Hepatocyte (in vitro differentiated cells): ENCODE data around the gene ANGPTL8. TPM values are rescaled to one million over a fixed set of nuclear protein-coding genes. Genes with fewer than 3 reads are reported as not detected.

Experiments used
- DNase-seq: peaks from one replicate; pipeline ENCODE4 v3.0.0-alpha.2; 2016; ENCODE audit warnings: low spot score
- H2AFZ ChIP-seq: fragments of 200-600 bp; sonication (generic); 2 replicates; pipeline ENCODE4 v1.6.0; 2016; ENCODE audit warnings: antibody characterized with exemption, mild to moderate bottlenecking
- H3K27ac ChIP-seq: fragments of 200-600 bp; sonication (generic); 2 replicates; pipeline ENCODE4 v1.5.1; 2016; ENCODE audit warnings: mild to moderate bottlenecking
- H3K27me3 ChIP-seq: fragments of 200-600 bp; sonication (generic); 2 replicates; pipeline ENCODE4 v1.6.1; 2016
- H3K36me3 ChIP-seq: fragments of 200-600 bp; sonication (generic); replicated peaks from 2 replicates; pipeline ENCODE4 v1.5.1; 2016; ENCODE audit warnings: low read depth; ENCODE audit not compliant: insufficient read depth
- H3K4me1 ChIP-seq: fragments of 200-600 bp; sonication (generic); 2 replicates; pipeline ENCODE4 v1.5.1; 2016; ENCODE audit warnings: mild to moderate bottlenecking, moderate library complexity; ENCODE audit not compliant: insufficient read depth
- H3K4me2 ChIP-seq: fragments of 200-600 bp; sonication (generic); 2 replicates; pipeline ENCODE4 v1.6.0; 2016
- H3K4me3 ChIP-seq: fragments of 200-600 bp; sonication (generic); 2 replicates; pipeline ENCODE4 v1.5.1; 2016; ENCODE audit warnings: mild to moderate bottlenecking
- H3K79me2 ChIP-seq: fragments of 200-600 bp; sonication (generic); 2 replicates; pipeline ENCODE4 v1.6.0; 2017; ENCODE audit warnings: mild to moderate bottlenecking
- H3K9me2 ChIP-seq: fragments of 200-600 bp; sonication (generic); replicated peaks from 2 replicates; pipeline ENCODE4 v1.6.0; 2017; ENCODE audit warnings: mild to moderate bottlenecking; ENCODE audit not compliant: insufficient read depth
- H3K9me3 ChIP-seq: fragments of 200-600 bp; sonication (generic); 2 replicates; pipeline ENCODE4 v1.5.1; 2016; ENCODE audit warnings: low read depth, mild to moderate bottlenecking
- H4K20me1 ChIP-seq: fragments of 200-600 bp; sonication (generic); 2 replicates; pipeline ENCODE4 v1.6.0; 2016; ENCODE audit warnings: mild to moderate bottlenecking; ENCODE audit not compliant: insufficient read depth, poor library complexity, severe bottlenecking
- EZH2 ChIP-seq: fragments of 200-600 bp; sonication (generic); IDR thresholded peaks from 2 replicates; pipeline ENCODE4 v1.6.1; 2016; ENCODE audit warnings: antibody characterized with exemption, mild to moderate bottlenecking, borderline replicate concordance
- EZH2phosphoT487 ChIP-seq: fragments of 200-600 bp; sonication (generic); IDR thresholded peaks from one replicate; pipeline ENCODE4 v1.6.1; 2018; ENCODE audit warnings: antibody characterized with exemption, mild to moderate bottlenecking, low read depth, moderate library complexity; ENCODE audit not compliant: unreplicated experiment, severe bottlenecking
- WGBS: methylation state at CpG from one replicate; pipeline ENCODE4 v1.1.6; 2016; ENCODE audit warnings: low lambda C conversion rate; ENCODE audit errors: missing lambda C conversion rate; 5-methylcytosine and 5-hydroxymethylcytosine counted together
- polyA plus RNA-seq: library from polyadenylated mRNA; unstranded; fragments of >200 nt; fragmentation: Nextera tagmentation; extraction: Ambion mirVana; gene quantifications from 2 replicates; pipeline ENCODE4 v1.2.1, GENCODE V29; 2016
- total RNA-seq: library from RNA; depleted of rRNA; stranded (reverse); fragments of >200 nt; gene quantifications from 2 replicates; pipeline ENCODE4 v1.2.3, GENCODE V29; 2014
- TF ChIP-seq, protein P1 (sequence below): fragments of 200-600 bp; sonication (generic); IDR thresholded peaks from 2 replicates; pipeline ENCODE4 v1.5.1; 2016; ENCODE audit warnings: antibody characterized with exemption, mild to moderate bottlenecking; ENCODE audit not compliant: poor library complexity

The ANGPTL8 gene
- total and polyA plus RNA-seq, 2 experiments from 2014 or later: 20.8 to 24.9 TPM

DNA sequence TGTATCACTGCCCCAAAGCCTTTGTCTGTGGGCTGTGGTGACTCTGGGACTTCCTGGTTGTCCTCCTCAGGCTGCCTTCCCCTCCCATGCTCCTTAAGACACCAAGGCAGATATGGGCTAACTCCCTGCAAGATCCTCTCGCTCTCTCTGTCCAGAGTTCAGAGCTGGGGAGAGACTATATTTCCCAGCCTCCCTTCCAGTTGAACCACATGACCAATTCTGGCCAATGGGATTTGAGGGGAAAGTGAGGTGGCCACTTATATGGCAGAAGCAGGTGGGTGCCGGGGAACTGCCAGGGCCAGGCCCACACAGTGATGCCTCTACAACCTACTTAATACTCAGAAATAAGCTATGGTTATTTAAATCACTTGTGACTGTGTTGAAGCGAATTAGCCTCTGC, 16.2 kb upstream of the ANGPTL8 start:
- no peak overlapping the region for H3K27ac ChIP-seq
- H3K4me1 ChIP-seq: no peaks in the 10 kb centered on the region
- no peak for DNase-seq
- no peaks in the 10 kb centered on the region for H4K20me1 ChIP-seq
- H2AFZ ChIP-seq: no peak overlapping the region
- H3K9me2 ChIP-seq: no peaks in the 10 kb centered on the region
- H3K4me2 ChIP-seq: no peak overlapping the region
- H3K79me2 ChIP-seq: no peaks in the 10 kb centered on the region
- no peaks in the 10 kb centered on the region for H3K27me3 ChIP-seq
- no peak for TF ChIP-seq EZH2phosphoT487
- TF ChIP-seq, protein P1, sequence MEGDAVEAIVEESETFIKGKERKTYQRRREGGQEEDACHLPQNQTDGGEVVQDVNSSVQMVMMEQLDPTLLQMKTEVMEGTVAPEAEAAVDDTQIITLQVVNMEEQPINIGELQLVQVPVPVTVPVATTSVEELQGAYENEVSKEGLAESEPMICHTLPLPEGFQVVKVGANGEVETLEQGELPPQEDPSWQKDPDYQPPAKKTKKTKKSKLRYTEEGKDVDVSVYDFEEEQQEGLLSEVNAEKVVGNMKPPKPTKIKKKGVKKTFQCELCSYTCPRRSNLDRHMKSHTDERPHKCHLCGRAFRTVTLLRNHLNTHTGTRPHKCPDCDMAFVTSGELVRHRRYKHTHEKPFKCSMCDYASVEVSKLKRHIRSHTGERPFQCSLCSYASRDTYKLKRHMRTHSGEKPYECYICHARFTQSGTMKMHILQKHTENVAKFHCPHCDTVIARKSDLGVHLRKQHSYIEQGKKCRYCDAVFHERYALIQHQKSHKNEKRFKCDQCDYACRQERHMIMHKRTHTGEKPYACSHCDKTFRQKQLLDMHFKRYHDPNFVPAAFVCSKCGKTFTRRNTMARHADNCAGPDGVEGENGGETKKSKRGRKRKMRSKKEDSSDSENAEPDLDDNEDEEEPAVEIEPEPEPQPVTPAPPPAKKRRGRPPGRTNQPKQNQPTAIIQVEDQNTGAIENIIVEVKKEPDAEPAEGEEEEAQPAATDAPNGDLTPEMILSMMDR: no peak
- no peak overlapping the region for H3K4me3 ChIP-seq
- 97% methylated on average over 3 of the region's 3 CpGs for WGBS
- no peaks in the 10 kb centered on the region for H3K9me3 ChIP-seq
- H3K36me3 ChIP-seq: peaks cover 3% of the 10 kb centered on the region

DNA sequence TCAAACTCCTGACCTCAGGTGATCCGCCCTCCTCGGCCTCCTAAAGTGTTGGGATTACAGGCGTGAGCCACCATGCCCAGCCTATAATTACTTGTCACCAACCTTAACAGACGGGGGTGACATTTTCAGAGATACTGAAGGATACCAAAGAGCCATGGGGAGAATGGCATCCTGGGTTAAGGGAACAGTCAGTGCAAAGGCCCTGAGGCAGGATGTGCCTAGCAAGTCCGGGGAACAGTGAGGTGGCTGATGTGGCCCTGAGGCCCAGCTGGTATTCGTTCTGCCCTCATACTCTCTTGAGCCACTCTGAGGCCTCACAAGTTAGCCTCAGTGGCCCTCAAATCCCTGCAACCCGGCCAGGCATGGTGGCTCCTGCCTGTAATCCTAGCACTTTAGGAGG, 15.0 kb upstream of the ANGPTL8 start:
- no peak overlapping the region for H2AFZ ChIP-seq
- H3K4me3 ChIP-seq: no peak overlapping the region
- no peaks in the 10 kb centered on the region for H4K20me1 ChIP-seq
- H3K79me2 ChIP-seq: no peaks in the 10 kb centered on the region
- H3K9me3 ChIP-seq: no peaks in the 10 kb centered on the region
- no peak overlapping the region for H3K27ac ChIP-seq
- peaks cover 3% of the 10 kb centered on the region for H3K36me3 ChIP-seq
- H3K27me3 ChIP-seq: no peaks in the 10 kb centered on the region
- WGBS: 92% methylated on average over 7 of the region's 7 CpGs
- no peak for DNase-seq
- no peak overlapping the region for H3K4me2 ChIP-seq
- no peak for TF ChIP-seq EZH2phosphoT487
- no peak for TF ChIP-seq EZH2
- TF ChIP-seq, protein P1: no peak
- H3K4me1 ChIP-seq: no peaks in the 10 kb centered on the region
- H3K9me2 ChIP-seq: no peaks in the 10 kb centered on the region

DNA sequence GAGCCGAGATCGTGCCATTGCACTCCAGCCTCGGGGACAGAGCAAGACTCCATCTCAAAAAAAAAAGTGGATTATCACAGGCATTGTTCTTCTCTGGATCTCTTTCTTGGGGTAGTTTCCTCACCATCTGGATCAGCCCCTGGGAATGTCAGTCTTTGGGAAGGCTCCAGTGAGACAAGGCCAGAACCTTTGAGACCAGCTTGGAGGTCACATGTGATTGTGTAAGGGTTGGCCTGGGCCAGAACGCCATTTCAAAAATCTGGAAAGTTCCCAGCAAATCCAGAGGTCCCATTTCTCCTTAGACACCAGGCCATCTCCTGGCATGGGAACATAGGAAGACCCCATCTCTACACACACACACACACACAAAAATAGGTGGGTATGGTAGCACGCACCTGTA, 14.2 kb upstream of the ANGPTL8 start:
- Histone ChIP-seq H3K79me2 (no peaks in the 10 kb centered on the region), H3K27me3 (no peaks in the 10 kb centered on the region), H3K36me3 (peaks cover 3% of the 10 kb centered on the region), H4K20me1 (no peaks in the 10 kb centered on the region), H2AFZ (no peak overlapping the region), H3K9me2 (no peaks in the 10 kb centered on the region), H3K4me1 (no peaks in the 10 kb centered on the region), H3K4me3 (no peak overlapping the region), H3K4me2 (no peak overlapping the region), H3K27ac (no peak overlapping the region), H3K9me3 (no peaks in the 10 kb centered on the region)
- TF ChIP-seq EZH2 (no peak), EZH2phosphoT487 (no peak)
- TF ChIP-seq, protein P1: no peak
- DNase-seq: no peak
- WGBS: 97% methylated on average over 5 of the region's 5 CpGs

DNA sequence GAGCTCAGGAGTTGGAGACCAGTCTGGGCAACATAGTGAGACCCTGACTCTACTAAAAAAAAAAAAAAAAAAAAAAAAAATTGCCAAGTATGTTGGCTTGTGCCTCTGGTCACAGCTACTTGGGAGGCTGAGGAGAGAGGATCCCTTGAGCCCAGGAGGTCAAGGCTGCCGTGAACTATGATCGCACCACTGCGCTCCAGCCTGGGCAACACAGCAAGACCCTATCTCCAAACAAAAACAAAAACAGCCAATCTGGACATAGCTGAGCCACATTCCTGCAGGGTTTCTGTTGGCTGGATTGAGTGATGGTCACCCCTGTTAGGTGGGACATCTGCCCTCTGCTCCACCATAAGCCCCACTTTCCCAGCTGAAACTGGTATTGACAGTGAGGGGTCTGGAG, 13.6 kb upstream of the ANGPTL8 start:
- H3K4me2 ChIP-seq: no peak overlapping the region
- H3K27me3 ChIP-seq: no peaks in the 10 kb centered on the region
- WGBS: 100% methylated on average over 3 of the region's 3 CpGs
- no peaks in the 10 kb centered on the region for H3K79me2 ChIP-seq
- H3K9me2 ChIP-seq: no peaks in the 10 kb centered on the region
- H3K9me3 ChIP-seq: no peaks in the 10 kb centered on the region
- no peaks in the 10 kb centered on the region for H4K20me1 ChIP-seq
- TF ChIP-seq, protein P1: no peak
- no peak for TF ChIP-seq EZH2phosphoT487
- no peak for TF ChIP-seq EZH2
- no peak overlapping the region for H3K27ac ChIP-seq
- H3K4me1 ChIP-seq: no peaks in the 10 kb centered on the region
- H2AFZ ChIP-seq: no peak overlapping the region
- no peak overlapping the region for H3K4me3 ChIP-seq
- no peak for DNase-seq
- H3K36me3 ChIP-seq: peaks cover 3% of the 10 kb centered on the region
